Transverse colon (tissue), 3 donors: ENCODE results near the gene TMEM250.

Experiments used
- EP300 ChIP-seq: sonication (generic); formaldehyde crosslinking; IDR thresholded peaks from one replicate; pipeline ENCODE4 v1.6.1; 2017; ENCODE audit warnings: antibody characterized with exemption, low read depth
- POLR2A ChIP-seq: fragments of 450-650 bp; IDR thresholded peaks from one replicate; pipeline ENCODE4 v1.6.1; 2016; ENCODE audit warnings: antibody characterized with exemption, mild to moderate bottlenecking, moderate library complexity
- TF ChIP-seq, protein P1 (sequence below), 5 experiments: fragments of 200-600 bp in 3 of 5; fragments of 450-650 bp in 2 of 5; sonication (generic) in 3 of 5; IDR thresholded peaks; 1 replicate in 2 of 5; 2 replicates in 3 of 5; pipeline ENCODE4 v1.5.1; 2016 to 2017; ENCODE audit warnings: antibody characterized with exemption in 5 of 5, inconsistent platforms in 3 of 5, mild to moderate bottlenecking in 2 of 5, moderate library complexity in 1 of 5

DNA sequence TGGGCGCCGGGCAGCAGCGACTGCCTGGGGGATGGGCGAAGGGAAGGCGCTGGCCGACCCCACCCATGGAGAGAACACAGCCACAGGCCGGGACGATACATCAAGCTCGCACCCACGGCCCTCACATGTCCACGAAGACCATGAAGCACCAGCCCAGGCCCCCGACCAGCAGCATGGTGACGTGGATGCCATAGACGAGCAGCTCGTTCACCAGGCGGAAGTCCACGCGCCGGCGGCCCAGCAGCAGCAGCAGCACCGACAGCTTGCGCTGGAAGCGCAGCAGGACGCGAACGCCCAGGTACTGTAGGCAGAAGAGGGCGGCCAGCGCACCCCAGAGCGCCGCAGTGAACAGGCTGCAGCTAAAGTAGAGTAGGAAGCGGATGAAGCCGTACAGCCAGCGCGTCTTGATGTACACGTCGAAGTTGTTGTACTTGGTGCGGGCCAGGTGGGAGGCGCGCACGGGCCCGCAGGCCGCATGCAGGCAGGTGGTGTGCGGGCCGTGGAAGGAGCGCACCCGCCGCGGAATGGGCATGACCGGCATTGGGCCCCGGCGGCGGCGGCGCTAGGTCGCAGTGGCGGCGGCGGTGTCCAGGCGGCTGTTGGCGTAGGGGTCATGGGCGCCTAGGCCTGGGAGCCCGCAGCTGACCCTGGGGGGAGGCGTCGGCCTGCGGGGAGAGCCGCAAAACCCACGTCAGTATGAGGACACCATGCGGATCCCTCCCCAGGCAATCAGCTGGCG lies 2.1 kb downstream of the TMEM250 start:
- TF ChIP-seq, protein P1, sequence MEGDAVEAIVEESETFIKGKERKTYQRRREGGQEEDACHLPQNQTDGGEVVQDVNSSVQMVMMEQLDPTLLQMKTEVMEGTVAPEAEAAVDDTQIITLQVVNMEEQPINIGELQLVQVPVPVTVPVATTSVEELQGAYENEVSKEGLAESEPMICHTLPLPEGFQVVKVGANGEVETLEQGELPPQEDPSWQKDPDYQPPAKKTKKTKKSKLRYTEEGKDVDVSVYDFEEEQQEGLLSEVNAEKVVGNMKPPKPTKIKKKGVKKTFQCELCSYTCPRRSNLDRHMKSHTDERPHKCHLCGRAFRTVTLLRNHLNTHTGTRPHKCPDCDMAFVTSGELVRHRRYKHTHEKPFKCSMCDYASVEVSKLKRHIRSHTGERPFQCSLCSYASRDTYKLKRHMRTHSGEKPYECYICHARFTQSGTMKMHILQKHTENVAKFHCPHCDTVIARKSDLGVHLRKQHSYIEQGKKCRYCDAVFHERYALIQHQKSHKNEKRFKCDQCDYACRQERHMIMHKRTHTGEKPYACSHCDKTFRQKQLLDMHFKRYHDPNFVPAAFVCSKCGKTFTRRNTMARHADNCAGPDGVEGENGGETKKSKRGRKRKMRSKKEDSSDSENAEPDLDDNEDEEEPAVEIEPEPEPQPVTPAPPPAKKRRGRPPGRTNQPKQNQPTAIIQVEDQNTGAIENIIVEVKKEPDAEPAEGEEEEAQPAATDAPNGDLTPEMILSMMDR (IDR thresholded peaks at IDR 0.05): no peak
- TF ChIP-seq POLR2A (no peak), EP300 (no peak)
